Astrocyte (in vitro differentiated cells and primary cell): ENCODE measurements around the gene ZNF407.

Experiments used
- CTCF ChIP-seq: IDR thresholded peaks from 2 replicates; pipeline ENCODE4 v1.5.1; 2011; ENCODE audit warnings: low read depth, mild to moderate bottlenecking, inconsistent platforms, low read length, moderate library complexity; ENCODE audit not compliant: insufficient read depth
- EZH2 ChIP-seq: IDR thresholded peaks from 2 replicates; pipeline ENCODE4 v1.6.1; 2012; ENCODE audit warnings: mild to moderate bottlenecking, low read length, inconsistent platforms; ENCODE audit not compliant: insufficient read depth

GRCh38 chr18:74562131-74562730 is 35.4 kb upstream of the ZNF407 start:
- no peak for TF ChIP-seq CTCF
- TF ChIP-seq EZH2: no peak
